Loucy (cell line): ENCODE results near the gene FTCDNL1.

Experiments
- EZH2phosphoT487 ChIP-seq: fragments of 200-600 bp; IDR thresholded peaks from 2 replicates; pipeline ENCODE4 v1.6.1; 2018; ENCODE audit warnings: antibody characterized with exemption, mild to moderate bottlenecking, moderate library complexity, borderline replicate concordance
- TF ChIP-seq, protein P1 (sequence below): fragments of 200-600 bp; sonication (generic); conservative IDR thresholded peaks from 2 replicates; pipeline ENCODE4 v1.5.1; 2014; ENCODE audit warnings: mild to moderate bottlenecking, antibody characterized with exemption, low read length

DNA sequence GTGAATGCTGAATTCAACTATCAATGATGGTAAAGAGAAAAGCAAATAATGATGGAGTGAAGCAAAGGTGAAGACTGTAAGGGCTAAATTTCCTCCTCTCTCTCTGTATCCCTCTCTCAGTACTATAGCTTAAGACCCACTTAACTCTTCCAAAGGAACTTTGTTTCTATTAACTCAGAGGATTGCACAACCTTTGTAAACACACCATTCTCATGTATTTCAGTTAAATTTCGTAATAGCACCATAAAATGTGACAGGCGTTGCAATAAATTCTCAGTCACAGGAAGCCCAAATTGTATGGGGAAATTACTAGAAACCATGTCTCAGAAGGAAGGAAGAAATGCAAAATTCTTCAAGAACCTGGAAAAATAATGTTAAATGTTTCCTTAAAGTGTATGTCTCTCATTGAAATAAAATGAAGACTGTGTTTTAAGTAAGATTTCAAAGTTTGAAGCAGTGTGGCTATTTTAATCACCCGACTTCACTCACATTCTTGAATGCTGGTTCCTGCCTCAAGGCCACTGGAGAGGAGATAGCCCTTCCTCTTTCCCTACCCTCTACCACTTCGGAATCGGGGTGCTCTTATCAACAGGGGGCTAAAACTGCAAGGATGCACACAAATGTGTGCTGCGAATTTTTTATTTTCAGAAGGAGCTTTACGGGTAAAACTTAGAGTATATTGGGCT lies 112.1 kb downstream of the FTCDNL1 start:
- TF ChIP-seq, protein P1, sequence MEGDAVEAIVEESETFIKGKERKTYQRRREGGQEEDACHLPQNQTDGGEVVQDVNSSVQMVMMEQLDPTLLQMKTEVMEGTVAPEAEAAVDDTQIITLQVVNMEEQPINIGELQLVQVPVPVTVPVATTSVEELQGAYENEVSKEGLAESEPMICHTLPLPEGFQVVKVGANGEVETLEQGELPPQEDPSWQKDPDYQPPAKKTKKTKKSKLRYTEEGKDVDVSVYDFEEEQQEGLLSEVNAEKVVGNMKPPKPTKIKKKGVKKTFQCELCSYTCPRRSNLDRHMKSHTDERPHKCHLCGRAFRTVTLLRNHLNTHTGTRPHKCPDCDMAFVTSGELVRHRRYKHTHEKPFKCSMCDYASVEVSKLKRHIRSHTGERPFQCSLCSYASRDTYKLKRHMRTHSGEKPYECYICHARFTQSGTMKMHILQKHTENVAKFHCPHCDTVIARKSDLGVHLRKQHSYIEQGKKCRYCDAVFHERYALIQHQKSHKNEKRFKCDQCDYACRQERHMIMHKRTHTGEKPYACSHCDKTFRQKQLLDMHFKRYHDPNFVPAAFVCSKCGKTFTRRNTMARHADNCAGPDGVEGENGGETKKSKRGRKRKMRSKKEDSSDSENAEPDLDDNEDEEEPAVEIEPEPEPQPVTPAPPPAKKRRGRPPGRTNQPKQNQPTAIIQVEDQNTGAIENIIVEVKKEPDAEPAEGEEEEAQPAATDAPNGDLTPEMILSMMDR = no peak
- no peak for TF ChIP-seq EZH2phosphoT487
